GM19397 (cell line): Measurements from ENCODE around the gene SUMF1.

Experiments
- ATAC-seq: cut with Tn5 transposase; IDR thresholded peaks from one replicate; pipeline ENCODE4 v1.9.1; 2021; ENCODE audit warnings: mild to moderate bottlenecking, moderate library complexity; ENCODE audit not compliant: unreplicated experiment

Gene SUMF1

GRCh38 chr3:4394567-4394966 is 72.5 kb downstream of the SUMF1 start:
- ATAC-seq: no peak

- ATAC-seq: no peak
These were observed 73.0 kb downstream of the SUMF1 start for GRCh38 chr3:4394048-4394447.

GRCh38 chr3:4392992-4393391 is 74.1 kb downstream of the SUMF1 start:
- ATAC-seq: no peak

- ATAC-seq: no peak
These were observed 79.6 kb downstream of the SUMF1 start for GRCh38 chr3:4387210-4388204.

GRCh38 chr3:4385201-4385600 is 81.9 kb downstream of the SUMF1 start:
- ATAC-seq: no peak

GRCh38 chr3:4380013-4380412 is 87.1 kb downstream of the SUMF1 start:
- no peak for ATAC-seq

- ATAC-seq: no peak
These were observed 90.6 kb downstream of the SUMF1 start for GRCh38 chr3:4376499-4376898.

GRCh38 chr3:4375911-4376310 is 91.2 kb downstream of the SUMF1 start:
- no peak for ATAC-seq

- ATAC-seq: no peak
These were observed 93.4 kb downstream of the SUMF1 start for GRCh38 chr3:4373669-4374068.

- ATAC-seq: no peak
These were observed 104.5 kb downstream of the SUMF1 start for GRCh38 chr3:4362523-4362922.

GRCh38 chr3:4360817-4361216 is 106.3 kb downstream of the SUMF1 start:
- ATAC-seq: no peak

- no peak for ATAC-seq
These were observed 107.1 kb downstream of the SUMF1 start for GRCh38 chr3:4359805-4360502.

- no peak for ATAC-seq
These were observed 108.8 kb downstream of the SUMF1 start for GRCh38 chr3:4358273-4358672.

- ATAC-seq: no peak
These were observed 110.3 kb downstream of the SUMF1 start for GRCh38 chr3:4356546-4357410.

- ATAC-seq: no peak
These were observed 110.9 kb downstream of the SUMF1 start for GRCh38 chr3:4356220-4356540.

GRCh38 chr3:4355401-4356219 is 111.5 kb downstream of the SUMF1 start:
- ATAC-seq: no peak

- no peak for ATAC-seq
These were observed 115.2 kb downstream of the SUMF1 start for GRCh38 chr3:4351872-4352271.

- ATAC-seq: no peak
These were observed 115.8 kb downstream of the SUMF1 start for GRCh38 chr3:4351164-4351855.

- no peak for ATAC-seq
These were observed 116.3 kb downstream of the SUMF1 start for GRCh38 chr3:4350789-4351163.

GRCh38 chr3:4343258-4343657 is 123.8 kb downstream of the SUMF1 start:
- ATAC-seq: no peak
